ENCODE measurements around the gene AQP6. TPM values are rescaled to one million over a fixed set of nuclear protein-coding genes. Genes with fewer than 3 reads are reported as not detected.

The AQP6 gene
- total RNA-seq, 1 experiment from 2014 or later = 0.09 TPM

DNA sequence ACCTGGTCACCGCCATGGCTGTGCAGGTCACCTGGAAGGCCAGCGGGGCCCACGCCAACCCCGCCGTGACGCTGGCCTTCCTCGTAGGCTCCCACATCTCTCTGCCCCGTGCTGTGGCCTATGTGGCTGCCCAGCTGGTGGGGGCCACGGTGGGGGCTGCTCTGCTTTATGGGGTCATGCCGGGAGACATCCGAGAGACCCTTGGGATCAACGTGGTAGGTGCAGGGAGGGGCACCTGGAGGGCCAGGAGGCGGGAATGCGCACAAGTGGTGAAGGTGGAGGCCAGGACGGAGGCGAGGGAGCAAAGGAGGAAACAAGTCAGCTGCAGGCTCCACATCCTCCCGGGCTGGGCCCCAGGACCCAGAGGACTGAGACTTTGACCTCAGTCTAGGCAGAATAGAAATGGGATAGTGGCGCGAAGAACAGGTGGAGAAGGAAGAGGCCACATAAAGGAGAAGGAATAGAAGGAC lies 649 bp downstream of the AQP6 start:
- ChIA-PET POLR2A (no interaction called here), CTCF (interaction anchor here (0.5 to 10.9 kb wide), 5 partner anchors 28 to 117 kb away, joined by 3 to 219 read pairs (median 11); no protein-coding TSS in a partner anchor)
- no peak for DNase-seq (ENCODE audit: low spot score)
- no peak for ATAC-seq
- Mint-ChIP-seq H3K36me3 (no peaks in the 10 kb centered on the region), H3K27me3 (ENCODE audit: low read depth) (peaks cover 4% of the 10 kb centered on the region; the same call in 1 of the 2 replicates), H3K9me3 (no peaks in the 10 kb centered on the region), H3K27ac (no peak overlapping the region), H3K4me3 (no peak overlapping the region), H3K4me1 (peaks cover 4% of the 10 kb centered on the region)
- TF ChIP-seq RORB (CRISPR knock-in tag; IDR thresholded peaks at IDR 0.05) (no peak), TP53 (CRISPR knock-in tag; IDR thresholded peaks at IDR 0.05) (no peak), TEAD4 (CRISPR knock-in tag; IDR thresholded peaks at IDR 0.05) (no peak), RELA (CRISPR knock-in tag; IDR thresholded peaks at IDR 0.05; ENCODE audit: borderline replicate concordance) (no peak)
- TF ChIP-seq, protein P1, sequence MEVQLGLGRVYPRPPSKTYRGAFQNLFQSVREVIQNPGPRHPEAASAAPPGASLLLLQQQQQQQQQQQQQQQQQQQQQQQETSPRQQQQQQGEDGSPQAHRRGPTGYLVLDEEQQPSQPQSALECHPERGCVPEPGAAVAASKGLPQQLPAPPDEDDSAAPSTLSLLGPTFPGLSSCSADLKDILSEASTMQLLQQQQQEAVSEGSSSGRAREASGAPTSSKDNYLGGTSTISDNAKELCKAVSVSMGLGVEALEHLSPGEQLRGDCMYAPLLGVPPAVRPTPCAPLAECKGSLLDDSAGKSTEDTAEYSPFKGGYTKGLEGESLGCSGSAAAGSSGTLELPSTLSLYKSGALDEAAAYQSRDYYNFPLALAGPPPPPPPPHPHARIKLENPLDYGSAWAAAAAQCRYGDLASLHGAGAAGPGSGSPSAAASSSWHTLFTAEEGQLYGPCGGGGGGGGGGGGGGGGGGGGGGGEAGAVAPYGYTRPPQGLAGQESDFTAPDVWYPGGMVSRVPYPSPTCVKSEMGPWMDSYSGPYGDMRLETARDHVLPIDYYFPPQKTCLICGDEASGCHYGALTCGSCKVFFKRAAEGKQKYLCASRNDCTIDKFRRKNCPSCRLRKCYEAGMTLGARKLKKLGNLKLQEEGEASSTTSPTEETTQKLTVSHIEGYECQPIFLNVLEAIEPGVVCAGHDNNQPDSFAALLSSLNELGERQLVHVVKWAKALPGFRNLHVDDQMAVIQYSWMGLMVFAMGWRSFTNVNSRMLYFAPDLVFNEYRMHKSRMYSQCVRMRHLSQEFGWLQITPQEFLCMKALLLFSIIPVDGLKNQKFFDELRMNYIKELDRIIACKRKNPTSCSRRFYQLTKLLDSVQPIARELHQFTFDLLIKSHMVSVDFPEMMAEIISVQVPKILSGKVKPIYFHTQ (CRISPR knock-in tag; IDR thresholded peaks at IDR 0.05) = no peak

DNA sequence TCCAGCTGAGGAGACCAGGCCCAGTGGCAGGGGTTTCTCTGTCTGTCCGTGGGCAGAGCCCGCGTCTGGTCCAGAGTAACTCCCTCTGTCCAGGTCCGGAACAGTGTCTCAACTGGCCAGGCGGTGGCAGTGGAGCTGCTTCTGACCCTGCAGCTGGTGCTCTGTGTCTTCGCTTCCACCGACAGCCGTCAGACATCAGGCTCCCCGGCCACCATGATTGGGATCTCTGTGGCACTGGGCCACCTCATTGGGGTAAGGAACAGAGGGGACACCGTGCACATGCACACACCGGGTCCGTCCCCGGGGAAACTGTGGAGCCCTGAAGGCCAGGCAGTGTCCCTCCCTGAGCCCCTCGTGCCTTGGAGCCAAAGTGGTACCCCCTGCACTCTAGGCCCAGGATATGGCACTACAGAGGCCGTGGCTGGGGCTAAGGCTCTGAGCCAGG lies 1.5 kb downstream of the AQP6 start:
- no peaks in the 10 kb centered on the region for H3K9me3 Mint-ChIP-seq
- ChIA-PET CTCF (interaction anchor here (0.5 to 8.2 kb wide), 12 partner anchors 7 to 108 kb away, joined by 3 to 120 read pairs (median 3); no protein-coding TSS in a partner anchor), POLR2A (no interaction called here)
- no peak overlapping the region for H3K27ac Mint-ChIP-seq
- TF ChIP-seq, protein P2, sequence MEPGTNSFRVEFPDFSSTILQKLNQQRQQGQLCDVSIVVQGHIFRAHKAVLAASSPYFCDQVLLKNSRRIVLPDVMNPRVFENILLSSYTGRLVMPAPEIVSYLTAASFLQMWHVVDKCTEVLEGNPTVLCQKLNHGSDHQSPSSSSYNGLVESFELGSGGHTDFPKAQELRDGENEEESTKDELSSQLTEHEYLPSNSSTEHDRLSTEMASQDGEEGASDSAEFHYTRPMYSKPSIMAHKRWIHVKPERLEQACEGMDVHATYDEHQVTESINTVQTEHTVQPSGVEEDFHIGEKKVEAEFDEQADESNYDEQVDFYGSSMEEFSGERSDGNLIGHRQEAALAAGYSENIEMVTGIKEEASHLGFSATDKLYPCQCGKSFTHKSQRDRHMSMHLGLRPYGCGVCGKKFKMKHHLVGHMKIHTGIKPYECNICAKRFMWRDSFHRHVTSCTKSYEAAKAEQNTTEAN (CRISPR knock-in tag; IDR thresholded peaks at IDR 0.05) = no peak
- TF ChIP-seq RELA (CRISPR knock-in tag; IDR thresholded peaks at IDR 0.05; ENCODE audit: borderline replicate concordance) (peak; percentile 68; the same call in 1 of the 2 replicates), JUN (CRISPR knock-in tag; IDR thresholded peaks at IDR 0.05) (no peak), FOXJ3 (CRISPR knock-in tag; IDR thresholded peaks at IDR 0.05; ENCODE audit: borderline replicate concordance) (no peak), GABPB1 (CRISPR knock-in tag; IDR thresholded peaks at IDR 0.05) (no peak)
- peaks cover 13% of the 10 kb centered on the region for H3K4me1 Mint-ChIP-seq
- peak; percentile 71 for ATAC-seq
- H3K36me3 Mint-ChIP-seq = no peaks in the 10 kb centered on the region
- no peak overlapping the region for H3K4me3 Mint-ChIP-seq
- no peak for DNase-seq (ENCODE audit: low spot score)
- no peaks in the 10 kb centered on the region for H3K27me3 Mint-ChIP-seq (ENCODE audit: low read depth)

DNA sequence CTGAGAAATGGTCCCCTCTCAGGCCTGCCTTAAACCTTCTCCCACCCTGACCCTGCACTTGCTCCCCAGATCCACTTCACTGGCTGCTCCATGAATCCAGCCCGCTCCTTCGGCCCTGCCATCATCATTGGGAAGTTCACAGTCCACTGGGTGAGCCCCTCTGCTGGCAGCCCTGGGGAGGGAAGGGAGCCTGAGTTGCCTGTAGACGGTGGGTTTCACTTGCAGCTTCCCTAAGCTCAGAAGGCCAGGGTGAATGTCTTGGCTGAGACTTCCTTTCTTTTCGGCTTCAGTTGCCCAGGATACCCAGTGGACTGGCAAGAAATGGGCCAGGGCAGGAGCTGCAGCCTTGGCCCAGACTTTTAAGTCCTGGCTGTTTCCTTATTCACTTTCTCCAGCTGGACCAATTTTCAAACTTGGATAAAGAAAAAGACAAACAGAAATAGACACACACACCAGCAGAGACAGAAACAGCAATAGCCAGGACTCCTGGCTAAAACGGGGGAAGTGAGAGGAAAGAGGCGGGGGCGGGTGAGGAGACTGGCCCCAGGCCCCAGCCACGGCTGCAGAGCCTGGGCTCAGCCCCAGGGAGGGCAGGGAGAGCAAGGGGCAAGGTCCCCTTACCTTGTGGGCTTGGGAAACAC lies 2.0 kb downstream of the AQP6 start:
- peak; percentile 5; the same call in 1 of the 2 replicates for ATAC-seq
- DNase-seq (ENCODE audit: low spot score) = no peak
- no peaks in the 10 kb centered on the region for H3K36me3 Mint-ChIP-seq
- CTCF ChIA-PET = interaction anchor here (0.5 to 8.2 kb wide), 15 partner anchors 8 to 108 kb away, joined by 3 to 120 read pairs (median 3); no protein-coding TSS in a partner anchor
- no peaks in the 10 kb centered on the region for H3K27me3 Mint-ChIP-seq (ENCODE audit: low read depth)
- no peak overlapping the region for H3K4me3 Mint-ChIP-seq
- H3K4me1 Mint-ChIP-seq = peaks cover 18% of the 10 kb centered on the region
- POLR2A ChIA-PET = no interaction called here
- TF ChIP-seq, protein P3, sequence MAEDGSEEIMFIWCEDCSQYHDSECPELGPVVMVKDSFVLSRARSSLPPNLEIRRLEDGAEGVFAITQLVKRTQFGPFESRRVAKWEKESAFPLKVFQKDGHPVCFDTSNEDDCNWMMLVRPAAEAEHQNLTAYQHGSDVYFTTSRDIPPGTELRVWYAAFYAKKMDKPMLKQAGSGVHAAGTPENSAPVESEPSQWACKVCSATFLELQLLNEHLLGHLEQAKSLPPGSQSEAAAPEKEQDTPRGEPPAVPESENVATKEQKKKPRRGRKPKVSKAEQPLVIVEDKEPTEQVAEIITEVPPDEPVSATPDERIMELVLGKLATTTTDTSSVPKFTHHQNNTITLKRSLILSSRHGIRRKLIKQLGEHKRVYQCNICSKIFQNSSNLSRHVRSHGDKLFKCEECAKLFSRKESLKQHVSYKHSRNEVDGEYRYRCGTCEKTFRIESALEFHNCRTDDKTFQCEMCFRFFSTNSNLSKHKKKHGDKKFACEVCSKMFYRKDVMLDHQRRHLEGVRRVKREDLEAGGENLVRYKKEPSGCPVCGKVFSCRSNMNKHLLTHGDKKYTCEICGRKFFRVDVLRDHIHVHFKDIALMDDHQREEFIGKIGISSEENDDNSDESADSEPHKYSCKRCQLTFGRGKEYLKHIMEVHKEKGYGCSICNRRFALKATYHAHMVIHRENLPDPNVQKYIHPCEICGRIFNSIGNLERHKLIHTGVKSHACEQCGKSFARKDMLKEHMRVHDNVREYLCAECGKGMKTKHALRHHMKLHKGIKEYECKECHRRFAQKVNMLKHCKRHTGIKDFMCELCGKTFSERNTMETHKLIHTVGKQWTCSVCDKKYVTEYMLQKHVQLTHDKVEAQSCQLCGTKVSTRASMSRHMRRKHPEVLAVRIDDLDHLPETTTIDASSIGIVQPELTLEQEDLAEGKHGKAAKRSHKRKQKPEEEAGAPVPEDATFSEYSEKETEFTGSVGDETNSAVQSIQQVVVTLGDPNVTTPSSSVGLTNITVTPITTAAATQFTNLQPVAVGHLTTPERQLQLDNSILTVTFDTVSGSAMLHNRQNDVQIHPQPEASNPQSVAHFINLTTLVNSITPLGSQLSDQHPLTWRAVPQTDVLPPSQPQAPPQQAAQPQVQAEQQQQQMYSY (CRISPR knock-in tag; IDR thresholded peaks at IDR 0.05) = peak; percentile 81
- no peak for TF ChIP-seq NFYB (CRISPR knock-in tag; conservative IDR thresholded peaks at IDR 0.05; ENCODE audit: low read depth)
- no peaks in the 10 kb centered on the region for H3K9me3 Mint-ChIP-seq
- no peak overlapping the region for H3K27ac Mint-ChIP-seq

Data from WTC11 (cell line).